Measurements from ENCODE around the gene ABCA10. TPM values are rescaled to one million over a fixed set of nuclear protein-coding genes. Genes with fewer than 3 reads are reported as not detected.

Gene ABCA10
- polyA plus RNA-seq, 2 of the 4 experiments (the other 2 are of a cell fraction), result 0.22 to 0.66 TPM

GRCh38 chr17:69103557-69104233, 124.9 kb downstream of the ABCA10 start:
- no peak for ATAC-seq
- no peaks in the 10 kb centered on the region for H3K9me3 ChIP-seq
- FAIRE-seq, result peak; percentile 28
- CTCF ChIA-PET, result no interaction called here
- H3K4me3 ChIP-seq, result no peak overlapping the region
- no peaks in the 10 kb centered on the region for H3K4me1 ChIP-seq
- POLR2A ChIA-PET, result no interaction called here
- H3K27ac ChIP-seq, result no peak overlapping the region
- no peak overlapping the region for H3K4me2 ChIP-seq
- 56% methylated on average over 9 of the region's 9 CpGs for WGBS (ENCODE audit: missing lambda C conversion rate)
- no peak for TF ChIP-seq CBX8 (IDR thresholded peaks at IDR 0.05)
- no peak for TF ChIP-seq USF2 (IDR thresholded peaks at IDR 0.05)
- TF ChIP-seq GATA3 (IDR thresholded peaks at IDR 0.05; ENCODE audit: borderline replicate concordance), result no peak
- TF ChIP-seq FOSL2 (IDR thresholded peaks at IDR 0.05), result no peak
- no peak for TF ChIP-seq FOSL2 (CRISPR knock-in tag; IDR thresholded peaks at IDR 0.05)
- TF ChIP-seq NR3C1 (IDR thresholded peaks at IDR 0.05), result no peak
- TF ChIP-seq ZSCAN20 (CRISPR knock-in tag; IDR thresholded peaks at IDR 0.05), result no peak
- TF ChIP-seq PHF8 (IDR thresholded peaks at IDR 0.05; ENCODE audit: borderline replicate concordance, low read depth), result no peak
- TF ChIP-seq HEYL (CRISPR knock-in tag; IDR thresholded peaks at IDR 0.05), result no peak
- TF ChIP-seq, protein P1, sequence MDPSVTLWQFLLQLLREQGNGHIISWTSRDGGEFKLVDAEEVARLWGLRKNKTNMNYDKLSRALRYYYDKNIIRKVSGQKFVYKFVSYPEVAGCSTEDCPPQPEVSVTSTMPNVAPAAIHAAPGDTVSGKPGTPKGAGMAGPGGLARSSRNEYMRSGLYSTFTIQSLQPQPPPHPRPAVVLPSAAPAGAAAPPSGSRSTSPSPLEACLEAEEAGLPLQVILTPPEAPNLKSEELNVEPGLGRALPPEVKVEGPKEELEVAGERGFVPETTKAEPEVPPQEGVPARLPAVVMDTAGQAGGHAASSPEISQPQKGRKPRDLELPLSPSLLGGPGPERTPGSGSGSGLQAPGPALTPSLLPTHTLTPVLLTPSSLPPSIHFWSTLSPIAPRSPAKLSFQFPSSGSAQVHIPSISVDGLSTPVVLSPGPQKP (IDR thresholded peaks at IDR 0.05; ENCODE audit: low read depth, low read length), result no peak
- TF ChIP-seq CHD4 (IDR thresholded peaks at IDR 0.05; ENCODE audit: borderline replicate concordance), result no peak
- no peak for TF ChIP-seq FOSB (CRISPR knock-in tag; IDR thresholded peaks at IDR 0.05)
- TF ChIP-seq ZFP36 (IDR thresholded peaks at IDR 0.05; ENCODE audit: borderline replicate concordance, partially characterized antibody), result no peak
- TF ChIP-seq CBX2 (IDR thresholded peaks at IDR 0.05; ENCODE audit: borderline replicate concordance, low read depth), result no peak
- TF ChIP-seq FOXS1 (CRISPR knock-in tag; IDR thresholded peaks at IDR 0.05), result no peak
- TF ChIP-seq EP300 (IDR thresholded peaks at IDR 0.05), result no peak
- TF ChIP-seq HOXA7 (CRISPR knock-in tag; IDR thresholded peaks at IDR 0.05), result no peak
- TF ChIP-seq TP53 (CRISPR knock-in tag; IDR thresholded peaks at IDR 0.05), result no peak
- no peak for TF ChIP-seq HMGXB4 (CRISPR knock-in tag; IDR thresholded peaks at IDR 0.05; ENCODE audit: borderline replicate concordance)
- TF ChIP-seq ESRRA (IDR thresholded peaks at IDR 0.05; ENCODE audit: borderline replicate concordance, low read length), result no peak
- no peak for TF ChIP-seq E2F6 (IDR thresholded peaks at IDR 0.05; ENCODE audit: borderline replicate concordance, low read depth)
- DNase-seq (ENCODE audit: low read depth in 1 of 2, low spot score in 1 of 2), result no peak

- ChIA-PET CTCF (interaction anchor here (1.0 to 1.9 kb wide), 3 partner anchors 11 to 311 kb away, joined by 3 to 5 read pairs (median 3); no protein-coding TSS in a partner anchor), POLR2A (no interaction called here)
- H3K4me2 ChIP-seq, result no peak overlapping the region
- WGBS (ENCODE audit: missing lambda C conversion rate), result 72% methylated on average over 4 of the region's 4 CpGs
- no peaks in the 10 kb centered on the region for H3K9me3 ChIP-seq
- H3K4me3 ChIP-seq, result no peak overlapping the region
- H3K4me1 ChIP-seq, result no peaks in the 10 kb centered on the region
- FAIRE-seq (no peak), DNase-seq (ENCODE audit: low read depth in 1 of 2, low spot score in 1 of 2) (no peak), ATAC-seq (no peak)
- no peak for TF ChIP-seq RNF2 (IDR thresholded peaks at IDR 0.05; ENCODE audit: borderline replicate concordance, low read depth)
- H3K27ac ChIP-seq, result no peak overlapping the region
These were observed 130.0 kb downstream of the ABCA10 start for GRCh38 chr17:69098625-69099024.

Small RNA genes within 50 kb of the gene (small RNA-seq; reads per million reads assigned to genes)
- gene MIR4524B, result 0 reads per million in 6 experiments

Other genes starting within 250 kb of the ABCA10 start
- 0.01 TPM in 1 of 2 replicates, not detected in the other for gene ABCA9, start 167.9 kb downstream of the ABCA10 start, polyA plus RNA-seq (2011; rRNA removed)
- 0.03 TPM in 1 of 3 replicates, not detected in the others for gene ABCA9, start 167.9 kb downstream of the ABCA10 start, polyA plus RNA-seq (2017; fragmentation: RNase III; extraction: RNeasy Plus Mini Kit Qiagen cat#74134 plus additional on column Dnase treatment)
- 0.05 TPM in 2 replicates for gene ABCA6, start 86.9 kb downstream of the ABCA10 start, polyA plus RNA-seq (2011; rRNA removed)
- 0.05 TPM in 1 of 3 replicates, not detected in the others for gene ABCA6, start 86.9 kb downstream of the ABCA10 start, polyA plus RNA-seq (2017; fragmentation: RNase III; extraction: RNeasy Plus Mini Kit Qiagen cat#74134 plus additional on column Dnase treatment)
- gene ABCA5, start 98.3 kb upstream of the ABCA10 start, polyA plus RNA-seq (2011; rRNA removed), result 6.9 and 9.1 TPM in 2 replicates
- gene ABCA5, start 98.3 kb upstream of the ABCA10 start, polyA plus RNA-seq (2017; fragmentation: RNase III; extraction: RNeasy Plus Mini Kit Qiagen cat#74134 plus additional on column Dnase treatment), result 4.1 to 4.5 TPM (median 4.5 TPM) in 3 replicates
- 20.1 and 20.2 TPM in 2 replicates for gene MAP2K6, start 185.9 kb upstream of the ABCA10 start, polyA plus RNA-seq (2011; rRNA removed)
- gene MAP2K6, start 185.9 kb upstream of the ABCA10 start, polyA plus RNA-seq (2017; fragmentation: RNase III; extraction: RNeasy Plus Mini Kit Qiagen cat#74134 plus additional on column Dnase treatment), result 18.7 to 24.1 TPM (median 20.7 TPM) in 3 replicates